Head of caudate nucleus (tissue), 42 donors: Measurements from ENCODE around the gene MARK3.

Source experiments
- DNase-seq, 42 donors: peaks; one replicate each; pipeline versions ENCODE4 v3.0.0 to v3.0.0-alpha.2; 2020 to 2021; ENCODE audit warnings: mixed read lengths in 7 of 42
- intact Hi-C: fragments of 100-400 bp; cut with DNase I; formaldehyde crosslinking; loops from one replicate; pipeline ENCODE4 v1.15.0; 2022

Gene MARK3

GRCh38 chr14:103392106-103392505 is 6.9 kb downstream of the MARK3 start:
- DNase-seq: no peak
- intact Hi-C loops: no loop called here

DNA sequence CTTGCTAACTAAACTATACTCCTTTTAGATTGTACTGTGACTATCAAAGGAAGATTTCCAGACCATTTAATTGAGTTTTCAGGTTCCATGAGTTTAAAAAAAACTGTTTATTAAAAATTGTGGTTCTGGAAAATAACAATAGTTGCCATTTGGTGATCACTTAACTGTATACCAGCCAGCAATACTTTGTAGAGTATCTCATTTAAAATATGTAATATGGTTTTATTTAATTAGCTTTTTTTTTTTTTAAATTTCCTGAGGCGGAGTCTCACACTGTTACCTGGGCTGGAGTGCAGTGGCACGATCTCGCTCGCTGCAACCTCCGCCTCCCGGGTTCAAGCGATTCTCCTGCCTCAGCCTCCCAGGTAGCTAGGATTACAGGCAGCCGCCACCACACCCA is 7.4 kb downstream of the MARK3 start:
- no peak for DNase-seq
- intact Hi-C loops: no loop called here

DNA sequence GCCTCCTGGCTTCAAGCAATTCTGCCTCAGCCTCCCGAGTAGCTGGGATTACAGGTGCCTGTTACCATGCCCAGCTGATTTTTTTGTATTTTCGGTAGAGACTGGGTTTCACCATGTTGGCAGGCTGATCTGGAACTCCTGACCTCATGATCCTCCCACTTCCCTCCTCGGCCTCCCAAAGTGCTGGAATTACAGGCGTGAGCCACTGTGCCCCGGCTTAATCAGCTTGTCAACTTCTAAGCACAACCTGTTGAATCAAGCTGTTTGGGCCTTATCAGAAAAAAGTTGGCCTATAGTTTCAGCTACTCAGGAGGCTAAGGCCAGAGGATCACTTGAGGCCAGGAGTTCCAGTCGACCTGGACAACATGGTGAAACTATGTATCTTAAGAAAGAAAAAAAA is 7.9 kb downstream of the MARK3 start:
- DNase-seq: no peak
- intact Hi-C loops: no loop called here

GRCh38 chr14:103393676-103394626 is 8.7 kb downstream of the MARK3 start:
- DNase-seq: peak in 2 of 42 donors; percentile 16 to 62
- intact Hi-C loops: no loop called here

- intact Hi-C loops: no loop called here
- DNase-seq: no peak
Observed at GRCh38 chr14:103395244-103395643, 10.0 kb downstream of the MARK3 start.

DNA sequence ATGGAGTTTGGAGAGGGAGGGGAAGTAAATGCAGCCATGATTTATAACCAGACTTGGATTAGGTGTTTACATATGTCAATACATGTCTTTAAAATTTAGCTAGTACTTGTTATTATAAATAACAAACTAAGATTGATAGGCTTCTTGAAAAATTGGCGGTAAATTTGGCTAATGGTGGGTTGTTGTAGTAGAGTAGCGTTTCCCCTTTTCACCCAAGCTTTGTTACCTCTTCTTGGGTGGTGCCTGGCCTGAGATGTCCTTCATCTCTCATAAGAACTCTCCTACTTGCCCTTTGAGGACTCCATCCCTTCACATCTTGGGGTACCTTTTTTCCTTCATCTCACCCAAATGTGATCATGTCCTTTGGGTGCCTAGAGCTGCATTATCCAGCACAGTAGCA is 11.2 kb downstream of the MARK3 start:
- intact Hi-C loops: no loop called here
- DNase-seq: no peak

GRCh38 chr14:103398427-103399195 is 13.4 kb downstream of the MARK3 start:
- no peak for DNase-seq
- intact Hi-C loops: no loop called here

DNA sequence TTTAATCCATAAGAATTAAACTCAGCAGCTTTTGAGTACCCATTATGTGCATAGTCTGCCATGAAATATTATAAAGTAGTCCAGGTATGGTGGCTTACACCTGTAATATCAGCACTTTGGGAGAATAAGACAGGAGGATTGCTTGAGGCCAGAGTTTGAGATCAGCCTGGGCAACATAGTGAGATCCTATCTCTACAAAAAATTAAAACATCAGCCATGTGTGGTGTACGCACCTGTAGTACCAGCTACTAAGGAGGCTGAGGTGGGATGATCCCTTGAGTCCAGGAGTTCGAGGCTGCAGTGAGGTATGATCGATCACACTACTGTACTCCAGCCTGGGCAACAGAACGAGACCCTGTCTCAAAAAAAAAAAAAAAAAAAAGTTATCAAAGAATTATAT is 15.3 kb downstream of the MARK3 start:
- intact Hi-C loops: no loop called here
- DNase-seq: no peak

DNA sequence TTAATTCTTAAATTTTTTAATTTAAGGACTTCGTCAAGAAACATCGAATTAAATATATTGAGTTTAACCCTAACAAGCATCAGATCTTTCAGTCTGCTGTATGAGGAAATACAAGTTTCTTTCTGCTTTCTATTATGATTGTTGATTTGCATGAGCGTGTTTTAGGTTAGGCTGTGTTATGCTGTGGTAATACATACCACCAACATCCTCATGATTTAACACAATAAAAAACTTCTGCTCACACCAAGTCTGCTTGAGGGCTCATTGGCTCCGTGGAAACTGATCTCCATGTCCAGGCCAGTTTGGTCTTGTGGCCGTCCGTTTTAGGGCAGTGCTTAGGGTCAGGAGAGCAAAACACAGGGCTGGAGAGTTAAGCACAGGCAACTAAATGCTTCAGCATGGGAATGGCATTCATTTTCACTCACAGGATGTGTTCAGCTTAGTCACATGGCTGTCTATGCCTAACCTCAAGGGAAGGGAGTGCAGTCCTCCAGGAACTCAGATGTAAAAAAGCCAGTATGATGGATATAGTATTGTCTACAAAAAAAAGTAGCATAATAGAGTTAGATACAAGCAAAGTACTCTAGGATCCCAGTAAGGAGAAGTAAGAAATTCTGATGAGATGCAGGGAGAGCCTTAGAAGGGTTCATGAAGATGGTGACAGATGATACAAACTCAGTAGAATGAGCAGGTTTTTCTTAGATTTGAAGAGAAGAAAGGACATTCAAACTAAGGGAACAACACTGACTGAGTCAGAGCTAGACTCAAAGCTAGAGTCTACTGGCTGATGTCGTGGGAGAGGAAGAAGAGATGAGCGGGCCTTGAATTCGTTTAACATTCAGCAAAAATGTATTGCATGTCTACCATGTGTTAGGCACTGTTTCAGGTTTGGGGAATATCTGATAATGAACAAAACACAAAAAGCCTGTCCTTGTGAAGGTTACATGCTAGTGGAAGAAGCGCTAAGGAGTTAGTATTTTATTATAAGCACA is 16.3 kb downstream of the MARK3 start:
- intact Hi-C loops: no loop called here
- DNase-seq: no peak

DNA sequence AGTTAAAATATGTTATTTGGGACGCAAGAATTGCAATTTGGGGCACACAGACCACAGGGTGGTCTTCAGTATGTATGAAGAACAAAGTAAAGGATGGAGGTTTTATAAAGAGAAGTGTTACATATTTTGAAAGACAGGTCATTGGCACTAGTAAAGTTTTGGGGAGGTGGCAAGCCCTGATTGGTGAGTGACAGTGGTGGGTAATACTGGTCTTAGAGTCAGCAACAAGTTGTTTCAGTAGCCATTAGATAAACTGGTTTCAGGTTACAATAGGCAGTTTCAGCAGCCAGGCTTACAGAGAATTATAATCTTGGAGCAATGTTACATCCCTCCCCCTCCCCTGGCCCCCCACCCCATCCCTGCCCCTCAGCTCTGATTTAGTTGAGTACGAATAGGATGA is 17.5 kb downstream of the MARK3 start:
- DNase-seq: no peak
- intact Hi-C loops: no loop called here

DNA sequence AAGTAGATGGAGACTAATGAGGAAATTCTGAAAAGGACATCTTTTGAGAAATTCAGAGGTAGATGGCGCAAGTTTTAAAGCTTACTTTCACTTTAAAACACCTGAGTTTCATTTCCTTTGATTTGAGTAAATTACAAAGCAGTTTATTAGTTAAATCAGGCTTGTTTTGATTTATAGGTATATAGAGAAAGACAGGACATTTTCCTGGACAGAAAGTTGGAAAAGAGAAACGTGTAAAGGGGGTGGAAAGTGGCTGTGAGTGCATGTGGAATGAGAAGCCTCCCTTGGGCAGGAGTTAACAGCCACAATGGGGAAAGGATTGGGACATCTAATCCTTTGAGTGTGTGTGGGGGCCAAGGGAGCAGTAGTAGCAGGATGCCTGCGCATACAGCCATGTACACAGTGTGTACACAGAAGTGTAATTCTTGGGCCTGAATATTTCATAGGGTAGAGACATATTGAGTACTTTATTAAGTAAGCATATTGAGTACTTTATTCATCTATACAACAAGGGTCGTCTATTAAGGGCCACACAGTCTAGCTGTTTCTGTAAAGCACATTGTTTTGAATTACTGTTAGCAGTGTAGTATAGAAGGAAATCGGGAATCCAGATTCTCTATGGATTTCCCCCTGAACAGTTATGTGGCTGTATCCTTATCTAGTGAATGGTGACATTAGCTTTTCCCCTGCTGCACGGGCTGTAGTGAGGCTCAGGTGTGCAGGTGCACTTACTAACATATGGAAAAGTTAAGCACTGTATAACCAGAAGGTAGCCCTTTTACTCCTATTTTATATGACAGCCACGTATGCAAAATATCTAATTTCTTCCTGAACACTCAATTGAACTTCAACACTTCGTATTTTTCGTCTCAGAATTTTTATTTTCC is 19.1 kb downstream of the MARK3 start:
- no peak for DNase-seq

DNA sequence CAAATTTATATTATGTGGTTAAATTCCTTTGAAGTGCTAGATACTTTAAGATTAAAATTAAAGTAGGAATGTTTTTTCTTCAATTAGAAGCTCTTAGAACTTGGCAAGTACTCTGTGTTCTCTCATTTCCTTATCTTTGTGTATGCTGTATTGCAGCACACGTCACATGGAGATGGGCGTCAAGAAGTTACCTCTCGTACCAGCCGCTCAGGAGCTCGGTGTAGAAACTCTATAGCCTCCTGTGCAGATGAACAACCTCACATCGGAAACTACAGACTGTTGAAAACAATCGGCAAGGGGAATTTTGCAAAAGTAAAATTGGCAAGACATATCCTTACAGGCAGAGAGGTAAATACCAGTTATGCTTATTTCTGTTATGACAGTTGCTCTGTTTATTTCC is 19.7 kb downstream of the MARK3 start:
- no peak for DNase-seq
- intact Hi-C loops: no loop called here

More for the DNA sequence above, 19.1 kb downstream of the MARK3 start:
- intact Hi-C loops: no loop called here

- intact Hi-C loops: no loop called here
Observed at GRCh38 chr14:103408491-103409155, 23.4 kb downstream of the MARK3 start.

DNA sequence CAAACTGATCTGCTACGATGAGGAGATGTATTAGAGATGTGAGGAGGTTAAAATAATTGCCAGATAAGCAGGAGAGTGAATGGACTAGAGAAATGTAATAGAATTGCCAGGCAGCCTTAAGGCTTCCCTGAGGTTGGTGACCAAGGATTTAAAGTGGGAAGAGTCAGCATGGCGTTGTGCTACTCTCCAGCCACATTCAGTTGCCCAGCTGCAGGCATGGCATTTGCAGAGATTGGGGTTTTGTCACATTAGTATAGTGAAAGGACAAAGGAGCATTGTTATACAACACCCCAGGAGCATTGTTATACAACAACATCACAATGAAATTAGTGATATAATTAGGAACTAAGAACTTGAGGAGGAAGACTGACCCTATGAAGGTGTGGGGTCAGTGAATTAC is 31.7 kb downstream of the MARK3 start:
- DNase-seq: peak in 35 of 42 donors; percentile 26 to 82 (median 54)
- intact Hi-C loops: no loop called here

More at GRCh38 chr14:103408491-103409155, 23.4 kb downstream of the MARK3 start:
- no peak for DNase-seq

DNA sequence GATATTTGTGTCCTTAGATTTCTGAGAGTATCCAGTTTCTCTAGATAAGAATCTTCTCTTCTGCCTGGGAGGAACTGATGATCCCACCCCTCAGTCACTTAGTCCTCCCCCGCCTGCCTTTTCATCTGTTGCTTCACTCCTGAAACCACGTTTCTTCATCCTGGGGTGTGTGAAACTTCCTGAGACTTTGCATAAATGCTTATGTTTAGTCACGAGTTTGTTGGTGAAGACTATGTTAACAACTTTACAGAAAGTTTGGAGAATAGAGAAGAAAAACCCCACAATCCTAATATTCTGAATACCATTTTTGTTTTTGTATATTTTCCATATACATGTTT is 33.2 kb downstream of the MARK3 start:
- intact Hi-C loops: no loop called here
- no peak for DNase-seq

DNA sequence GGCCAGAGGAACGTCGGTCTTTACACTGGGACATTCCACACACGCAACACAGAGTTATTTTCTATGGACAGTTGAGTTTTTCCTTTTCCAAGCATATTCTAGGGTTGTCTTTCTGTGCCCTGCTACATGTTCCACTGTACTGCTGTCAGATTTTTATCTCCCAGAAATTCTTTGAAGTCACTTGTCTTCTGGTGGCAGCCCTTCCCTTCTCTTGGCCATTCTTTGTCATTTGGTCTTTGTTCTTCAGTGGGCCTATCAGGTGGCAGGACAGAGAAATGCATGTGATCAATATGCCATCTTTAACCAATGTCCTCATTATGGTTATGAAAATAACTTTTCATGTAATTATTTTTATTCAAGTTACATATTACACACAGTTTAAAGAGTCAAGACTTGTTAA is 36.3 kb downstream of the MARK3 start:
- intact Hi-C loops: no loop called here
- no peak for DNase-seq

GRCh38 chr14:103423050-103423461 is 37.8 kb downstream of the MARK3 start:
- intact Hi-C loops: no loop called here

More at GRCh38 chr14:103423050-103423461, 37.8 kb downstream of the MARK3 start:
- DNase-seq: no peak
